ENCODE results near the gene CEBPE. TPM values are rescaled to one million over a fixed set of nuclear protein-coding genes. Genes with fewer than 3 reads are reported as not detected.

The CEBPE gene
- not detected in 2 replicates for total RNA-seq

DNA sequence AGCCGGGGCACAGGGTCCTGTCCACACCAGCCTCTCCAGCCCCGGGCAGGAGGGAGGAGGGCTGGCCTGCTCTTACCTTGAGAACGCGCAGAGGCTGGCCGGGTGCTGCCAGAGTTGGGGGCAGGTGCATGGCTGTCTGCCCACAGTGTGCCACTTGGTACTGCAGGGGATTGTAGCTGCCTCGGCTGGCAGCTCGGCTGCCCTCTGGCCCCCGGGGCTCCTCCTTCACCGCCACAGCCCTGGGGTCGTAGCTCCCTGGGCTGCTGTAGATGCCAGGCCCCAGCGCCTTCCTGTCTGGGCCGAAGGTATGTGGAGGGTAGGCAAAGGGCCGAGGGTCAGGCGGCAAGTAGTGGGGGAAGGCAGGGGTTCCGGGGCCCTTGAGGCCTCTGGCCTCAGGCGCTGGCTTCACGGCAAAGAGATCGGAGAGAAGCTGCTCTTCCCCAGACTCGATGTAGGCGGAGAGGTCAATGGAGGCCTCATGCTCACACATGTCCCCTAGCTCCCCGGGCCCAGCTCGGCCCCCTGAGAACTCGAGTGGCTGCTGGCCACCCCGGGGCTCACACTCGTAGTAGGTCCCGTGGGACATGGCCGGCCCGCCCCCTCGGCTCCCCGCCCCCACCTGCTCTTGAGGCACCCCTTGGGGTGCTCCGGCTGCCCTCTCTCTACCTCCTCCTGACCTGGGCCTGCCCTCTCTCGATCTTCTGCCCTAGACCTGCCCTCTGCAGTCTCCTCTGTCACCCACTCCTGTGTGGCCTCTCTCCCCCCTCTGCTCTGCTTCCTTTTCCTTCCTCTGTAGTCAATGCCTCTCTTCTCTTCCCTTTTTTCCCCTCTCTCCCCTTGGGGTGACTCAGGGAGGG, at the start of gene CEBPE:
Gene CEBPE, minus strand, starts transcription at position 750 of the 857 bp plus-strand sequence. Its CDS starts 164 bp downstream, at position 586.

DNA sequence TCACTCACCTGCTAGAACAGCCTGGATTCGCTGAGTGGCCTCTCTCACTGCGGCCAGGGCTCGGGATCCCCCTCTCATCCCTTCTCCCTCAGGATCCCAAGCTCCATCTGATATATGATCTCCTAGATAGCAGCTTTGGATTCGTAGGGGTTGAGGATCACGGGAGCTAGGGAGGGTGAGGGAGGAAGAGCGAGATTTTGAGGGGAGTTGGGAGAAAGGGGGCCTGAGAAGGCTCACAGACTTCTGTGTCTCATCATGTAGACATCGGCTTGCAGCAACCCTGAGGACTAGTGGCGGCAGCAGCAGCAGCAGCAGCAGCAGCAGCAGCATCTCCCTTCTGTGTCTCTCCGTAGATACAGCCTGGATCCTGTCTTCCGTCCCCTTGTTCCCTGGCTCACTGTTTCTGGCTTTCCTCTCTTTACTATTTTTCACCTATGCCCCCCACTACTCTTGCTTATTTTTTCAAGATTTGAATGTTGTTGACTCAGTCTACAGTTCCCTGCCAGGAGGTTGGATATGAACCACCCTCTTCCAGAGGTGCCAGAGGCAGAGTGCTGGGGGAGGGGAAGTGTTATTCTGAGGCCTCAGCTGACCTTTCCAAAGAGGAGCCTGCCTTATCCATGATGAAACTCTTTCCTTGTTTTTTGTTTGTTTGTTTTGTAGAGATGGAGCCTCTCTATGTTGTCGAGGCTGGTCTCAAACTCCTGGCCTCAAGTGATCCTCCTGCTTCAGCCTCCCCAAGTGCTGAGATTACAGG, 14.3 kb downstream of the CEBPE start, which contains the start of gene CIROP:
Gene CIROP, minus strand, starts transcription at position 399 of the 757 bp plus-strand sequence. Its CDS starts 69 bp downstream, at position 330.

GRCh38 chr14:23095196-23096108, 23.6 kb downstream of the CEBPE start, which contains the start of gene C14orf119:
TSS of gene C14orf119 (plus strand) at chr14:23095505. CDS start at chr14:23097659, 2,154 bp downstream.

GRCh38 chr14:23094666-23095195, 24.3 kb downstream of the CEBPE start, which contains the start of gene ACIN1:
TSS of gene ACIN1 (minus strand) at chr14:23095136. CDS start at chr14:23095112, 24 bp downstream.

Other genes with a start within 250 kb of the CEBPE start
- 58.1 and 144 TPM in 2 replicates for gene LRP10, start 247.5 kb downstream of the CEBPE start, total RNA-seq
- under 0.01 and 0.14 TPM in 2 replicates for gene REM2, start 236.0 kb downstream of the CEBPE start, total RNA-seq
- 42.0 and 65.0 TPM in 2 replicates for gene RBM23, start 200.1 kb downstream of the CEBPE start, total RNA-seq
- gene PRMT5, start 189.9 kb downstream of the CEBPE start, total RNA-seq, result 54.6 and 132 TPM in 2 replicates
- 23.0 and 84.8 TPM in 2 replicates for gene HAUS4, start 162.2 kb downstream of the CEBPE start, total RNA-seq
- 155 and 317 TPM in 2 replicates for gene AJUBA, start 136.7 kb downstream of the CEBPE start, total RNA-seq
- gene C14orf93, start 109.1 kb downstream of the CEBPE start, total RNA-seq, result 7.7 and 8.2 TPM in 2 replicates
- gene PSMB5, start 84.4 kb downstream of the CEBPE start, total RNA-seq, result 125 and 176 TPM in 2 replicates
- gene PSMB11, start 77.0 kb downstream of the CEBPE start, total RNA-seq, result not detected in 2 replicates
- gene CDH24, start 61.7 kb downstream of the CEBPE start, total RNA-seq, result 2.4 and 4.0 TPM in 2 replicates
- 40.7 and 73.9 TPM in 2 replicates for gene ACIN1, start 24.1 kb downstream of the CEBPE start, total RNA-seq
- gene C14orf119, start 23.8 kb downstream of the CEBPE start, total RNA-seq, result 56.4 and 56.7 TPM in 2 replicates
- gene CIROP, start 14.3 kb downstream of the CEBPE start, total RNA-seq, result not detected in 2 replicates
- gene SLC7A8, start 64.4 kb upstream of the CEBPE start, total RNA-seq, result 12.6 and 26.1 TPM in 2 replicates
- gene RNF212B, start 118.7 kb upstream of the CEBPE start, total RNA-seq, result not detected in 2 replicates
- gene HOMEZ, start 166.9 kb upstream of the CEBPE start, total RNA-seq, result 5.1 and 13.2 TPM in 2 replicates
- 2.7 and 3.1 TPM in 2 replicates for gene PPP1R3E, start 183.6 kb upstream of the CEBPE start, total RNA-seq
- 34.5 and 36.4 TPM in 2 replicates for gene BCL2L2, start 187.6 kb upstream of the CEBPE start, total RNA-seq
- 81.3 and 91.4 TPM in 2 replicates for gene PABPN1, start 202.2 kb upstream of the CEBPE start, total RNA-seq
- gene SLC22A17, start 233.6 kb upstream of the CEBPE start, total RNA-seq, result 1.0 and 4.9 TPM in 2 replicates
- gene EFS, start 245.9 kb upstream of the CEBPE start, total RNA-seq, result 6.2 and 14.2 TPM in 2 replicates